Measurements from ENCODE around the gene VGLL4. TPM values are rescaled to one million over a fixed set of nuclear protein-coding genes. Genes with fewer than 3 reads are reported as not detected.
"Not testable (repeated sequence)": the region's sequence is repeated elsewhere in the genome, so short reads cannot be mapped to it uniquely, and the experiment has no call there.

VGLL4 gene
- total RNA-seq, 1 donor from 2014 or later = 29.4 TPM

DNA sequence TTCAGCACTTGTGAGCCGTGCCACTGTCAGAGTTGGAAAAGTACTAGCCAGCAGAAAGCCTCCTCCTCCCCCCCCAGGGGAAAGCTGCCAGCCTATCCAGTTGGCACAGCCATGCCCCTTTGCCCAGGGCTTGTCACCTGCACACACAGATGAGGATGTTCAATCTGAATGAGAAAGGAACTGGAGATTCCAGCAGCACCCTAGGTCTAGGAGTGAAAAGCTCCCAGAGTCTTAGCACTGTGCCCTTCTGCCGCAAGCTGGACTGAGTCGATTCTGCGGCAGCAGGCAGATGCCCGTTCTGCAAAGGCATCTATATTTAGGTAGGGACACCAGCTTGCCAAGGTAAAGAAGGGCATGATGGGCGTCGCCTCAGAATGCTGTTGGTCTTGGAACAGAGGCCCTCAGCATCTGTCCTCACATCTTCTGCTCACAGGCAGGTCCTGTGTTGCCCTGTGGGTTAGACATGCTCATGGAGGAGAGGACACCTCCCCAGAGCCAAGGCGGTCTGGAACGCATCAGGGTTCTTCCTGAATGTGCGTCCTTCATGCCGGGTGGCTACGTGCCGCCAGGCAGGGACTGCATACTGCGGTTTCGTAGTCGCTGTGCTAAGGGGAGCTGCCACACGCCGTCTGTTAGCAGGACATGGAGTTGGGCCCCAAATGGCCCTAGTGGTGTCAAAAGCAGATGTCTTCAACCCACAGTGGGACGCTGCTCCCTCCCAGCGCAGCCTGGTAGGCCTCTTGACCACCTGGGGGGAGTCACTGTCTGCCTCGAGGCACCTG is 109.5 kb downstream of the VGLL4 start:
- Mint-ChIP-seq H3K27me3 (ENCODE audit: unreplicated experiment) (peaks cover 2% of the 10 kb centered on the region), H3K36me3 (ENCODE audit: unreplicated experiment) (peaks cover 7% of the 10 kb centered on the region), H3K4me3 (ENCODE audit: unreplicated experiment) (no peak overlapping the region), H3K4me1 (ENCODE audit: low read depth, unreplicated experiment) (peaks cover 8% of the 10 kb centered on the region), H3K9me3 (ENCODE audit: unreplicated experiment) (peaks cover 4% of the 10 kb centered on the region), H3K27ac (ENCODE audit: unreplicated experiment) (no peak overlapping the region)
- DNase-seq = no peak
- no peak for TF ChIP-seq CTCF (IDR thresholded peaks at IDR 0.05; ENCODE audit: partially characterized antibody, unreplicated experiment)

DNA sequence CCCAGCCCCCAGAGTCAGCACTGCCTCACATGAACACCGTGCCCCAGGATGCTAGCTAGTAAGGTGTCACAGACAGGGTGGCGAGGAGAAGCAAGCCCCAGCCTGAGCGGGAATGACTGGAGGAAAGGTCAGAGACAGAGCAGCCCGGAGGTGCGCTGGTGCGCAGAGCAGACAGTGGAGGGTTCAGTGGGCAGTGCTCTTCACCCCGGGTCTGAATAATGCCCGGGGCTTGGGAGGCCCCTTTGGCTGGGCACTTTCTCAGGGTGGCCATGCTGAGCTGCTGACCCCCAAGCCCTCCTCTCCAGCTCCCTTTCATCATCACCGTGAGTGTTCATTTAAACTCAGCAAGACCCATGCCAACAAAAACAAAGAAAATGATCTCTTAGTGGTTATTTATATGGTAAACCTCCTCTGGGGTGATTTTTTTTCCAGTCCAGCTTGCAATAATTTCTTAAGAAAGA is 110.8 kb downstream of the VGLL4 start:
- Mint-ChIP-seq H3K36me3 (ENCODE audit: unreplicated experiment) (peaks cover 11% of the 10 kb centered on the region), H3K4me1 (ENCODE audit: low read depth, unreplicated experiment) (peaks cover 8% of the 10 kb centered on the region), H3K27ac (ENCODE audit: unreplicated experiment) (no peak overlapping the region), H3K9me3 (ENCODE audit: unreplicated experiment) (peaks cover 4% of the 10 kb centered on the region), H3K27me3 (ENCODE audit: unreplicated experiment) (peaks cover 5% of the 10 kb centered on the region), H3K4me3 (ENCODE audit: unreplicated experiment) (no peak overlapping the region)
- TF ChIP-seq CTCF (IDR thresholded peaks at IDR 0.05; ENCODE audit: partially characterized antibody, unreplicated experiment) = no peak
- DNase-seq = no peak

- Mint-ChIP-seq H3K27ac (ENCODE audit: unreplicated experiment) (no peak overlapping the region), H3K9me3 (ENCODE audit: unreplicated experiment) (peaks cover 1% of the 10 kb centered on the region), H3K4me3 (ENCODE audit: unreplicated experiment) (no peak overlapping the region), H3K27me3 (ENCODE audit: unreplicated experiment) (peaks cover 3% of the 10 kb centered on the region), H3K4me1 (ENCODE audit: low read depth, unreplicated experiment) (peaks cover 8% of the 10 kb centered on the region), H3K36me3 (ENCODE audit: unreplicated experiment) (peaks cover 6% of the 10 kb centered on the region)
- no peak for DNase-seq
- no peak for TF ChIP-seq CTCF (IDR thresholded peaks at IDR 0.05; ENCODE audit: partially characterized antibody, unreplicated experiment)
These were observed 113.5 kb downstream of the VGLL4 start for GRCh38 chr3:11530153-11530721.

GRCh38 chr3:11529281-11529680 is 114.4 kb downstream of the VGLL4 start:
- H3K4me1 Mint-ChIP-seq (ENCODE audit: low read depth, unreplicated experiment) = peaks cover 6% of the 10 kb centered on the region
- no peak for DNase-seq
- no peak overlapping the region for H3K27ac Mint-ChIP-seq (ENCODE audit: unreplicated experiment)
- peaks cover 6% of the 10 kb centered on the region for H3K36me3 Mint-ChIP-seq (ENCODE audit: unreplicated experiment)
- peaks cover 3% of the 10 kb centered on the region for H3K27me3 Mint-ChIP-seq (ENCODE audit: unreplicated experiment)
- peaks cover 1% of the 10 kb centered on the region for H3K9me3 Mint-ChIP-seq (ENCODE audit: unreplicated experiment)
- TF ChIP-seq CTCF (IDR thresholded peaks at IDR 0.05; ENCODE audit: partially characterized antibody, unreplicated experiment) = no peak
- H3K4me3 Mint-ChIP-seq (ENCODE audit: unreplicated experiment) = no peak overlapping the region

DNA sequence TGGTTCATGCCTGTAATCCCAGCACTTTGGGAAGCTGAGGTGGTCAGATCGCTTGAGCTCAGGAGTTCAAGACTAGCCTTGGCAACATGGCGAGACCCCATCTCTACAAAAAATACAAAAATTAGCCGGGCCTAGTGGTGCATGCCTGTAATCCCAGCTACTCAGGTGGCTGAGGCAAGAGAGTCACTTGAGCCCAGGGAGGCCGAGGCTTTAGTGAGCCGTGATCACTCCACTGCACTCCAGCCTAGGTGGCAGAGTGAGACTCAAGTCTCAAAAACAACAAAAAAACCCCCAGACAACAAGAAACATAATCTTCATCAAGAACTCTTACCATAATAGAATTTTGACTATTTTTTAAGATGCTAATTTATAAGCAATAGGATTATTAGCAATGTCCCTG is 117.6 kb downstream of the VGLL4 start:
- not testable (repeated sequence) for H3K9me3 Mint-ChIP-seq (ENCODE audit: unreplicated experiment); H3K4me1 Mint-ChIP-seq (ENCODE audit: low read depth, unreplicated experiment); H3K27ac Mint-ChIP-seq (ENCODE audit: unreplicated experiment); H3K36me3 Mint-ChIP-seq (ENCODE audit: unreplicated experiment); H3K27me3 Mint-ChIP-seq (ENCODE audit: unreplicated experiment); DNase-seq; H3K4me3 Mint-ChIP-seq (ENCODE audit: unreplicated experiment)

Measured in glutamatergic neuron (in vitro differentiated cells).